H1 (cell line): ENCODE data around the gene UBN2. TPM values are rescaled to one million over a fixed set of nuclear protein-coding genes. Genes with fewer than 3 reads are reported as not detected.

Experiments used
- ATF3 ChIP-seq: IDR thresholded peaks from 2 replicates; pipeline ENCODE4 v1.6.1; 2011; ENCODE audit warnings: low read depth, mild to moderate bottlenecking, low read length; ENCODE audit not compliant: insufficient read depth
- CHD2 ChIP-seq: IDR thresholded peaks from 2 replicates; pipeline ENCODE4 v1.6.1; 2012; ENCODE audit warnings: low read length, improper control_type of control experiment
- CTCF ChIP-seq, 3 experiments: IDR thresholded peaks; 1 replicate in 2 of 3; 2 replicates in 1 of 3; pipeline versions ENCODE4 v1.5.1 to v1.6.1; 2011; ENCODE audit warnings: low read length in 3 of 3, mild to moderate bottlenecking in 3 of 3, inconsistent platforms in 2 of 3, low read depth in 1 of 3, moderate library complexity in 1 of 3; ENCODE audit not compliant: insufficient read depth in 1 of 3; ENCODE audit errors: control extremely low read depth in 1 of 3
- GTF2F1 ChIP-seq: IDR thresholded peaks from 2 replicates; pipeline ENCODE4 v1.6.1; 2012; ENCODE audit warnings: low read depth, low read length, improper control_type of control experiment, borderline replicate concordance
- KDM5A ChIP-seq: fragments of 200-600 bp; IDR thresholded peaks from 2 replicates; pipeline ENCODE4 v1.7.1; 2012; ENCODE audit warnings: mild to moderate bottlenecking, low read length, inconsistent platforms, mixed read lengths
- RFX5 ChIP-seq: IDR thresholded peaks from 2 replicates; pipeline ENCODE4 v1.6.1; 2011; ENCODE audit warnings: low read depth, low read length, improper control_type of control experiment, borderline replicate concordance
- SIRT6 ChIP-seq: IDR thresholded peaks from one replicate; pipeline ENCODE4 v1.7.1; 2012; ENCODE audit warnings: low read length, inconsistent platforms
- polyA plus RNA-seq, 7 experiments: library from polyadenylated mRNA; depleted of rRNA in 3 of 7; stranded (reverse) in 5 of 7; unstranded in 2 of 7; fragments of >200 nt in 5 of 7; fragments of 200-250 nt in 2 of 7; gene quantifications; 1 replicate in 5 of 7; 2 replicates in 1 of 7; 4 replicates in 1 of 7; pipeline versions ENCODE4 v1.2.1 to v1.2.3, GENCODE V29; 2011 to 2013; ENCODE audit warnings: missing spikeins in 2 of 7, mixed read lengths in 2 of 7
- total RNA-seq: library from RNA; stranded (reverse); fragmentation: NEBNext Ultra II Directional; extraction: Animal tissue kit (Norgen Biotek cat#: 25700); gene quantifications from 2 replicates; pipeline ENCODE4 v1.2.1, GENCODE V29; 2021

UBN2 gene
- total and polyA plus RNA-seq, 2 of the 8 experiments (the other 6 are each of a cell fraction or from before 2014, with no cell fraction given) = 4.1 to 39.6 TPM

- TF ChIP-seq GTF2F1 (no peak), CTCF (IDR thresholded peaks at IDR 0.05; ENCODE audit: control extremely low read depth in 1 of 3, insufficient read depth in 1 of 3, low read depth in 1 of 3, low read length in 3 of 3) (no peak), RFX5 (no peak), SIRT6 (no peak), KDM5A (no peak), ATF3 (no peak), CHD2 (no peak)
Measured at GRCh38 chr7:139231513-139232376, 708 bp downstream of the UBN2 start (continued).
